ENCODE results near the gene NAB2. TPM values are rescaled to one million over a fixed set of nuclear protein-coding genes. Genes with fewer than 3 reads are reported as not detected.

The NAB2 gene
- total RNA-seq, 4 donors from 2014 or later: 7.4 to 17.0 (median 10.3) TPM

GRCh38 chr12:57101892-57102695, 13.2 kb downstream of the NAB2 start:
- peaks cover 0 to 83% (median 0%) of the 10 kb centered on the region in 3 donors for H3K36me3 ChIP-seq
- H3K4me3 ChIP-seq: no peak overlapping the region
- no peaks in the 10 kb centered on the region for H3K27me3 ChIP-seq
- DNase-seq: peak in 2 of 3 donors; percentile 77 to 80
- H3K9me3 ChIP-seq: no peaks in the 10 kb centered on the region
- H3K4me1 ChIP-seq: peaks cover 0 to 43% (median 0%) of the 10 kb centered on the region in 4 donors
- peak overlapping the region in 3 of 4 donors; percentile 39 to 86 (median 75) for H3K27ac ChIP-seq
- no peak for TF ChIP-seq CTCF (IDR thresholded peaks at IDR 0.05)
- TF ChIP-seq POLR2A (IDR thresholded peaks at IDR 0.05): no peak

GRCh38 chr12:57103856-57104255, 14.9 kb downstream of the NAB2 start:
- TF ChIP-seq POLR2A (IDR thresholded peaks at IDR 0.05): no peak
- no peak for TF ChIP-seq CTCF (IDR thresholded peaks at IDR 0.05)
- Histone ChIP-seq H3K27ac (peak overlapping the region in 1 of 4 donors; percentile 0), H3K4me1 (peaks cover 0 to 61% (median 0%) of the 10 kb centered on the region in 4 donors), H3K9me3 (no peaks in the 10 kb centered on the region), H3K36me3 (peaks cover 0 to 80% (median 0%) of the 10 kb centered on the region in 3 donors), H3K27me3 (no peaks in the 10 kb centered on the region), H3K4me3 (no peak overlapping the region)
- DNase-seq: no peak

GRCh38 chr12:57104292-57104910, 15.5 kb downstream of the NAB2 start:
- H3K4me3 ChIP-seq: no peak overlapping the region
- peaks cover 0 to 75% (median 0%) of the 10 kb centered on the region in 3 donors for H3K36me3 ChIP-seq
- peaks cover 0 to 66% (median 1%) of the 10 kb centered on the region in 4 donors for H3K4me1 ChIP-seq
- TF ChIP-seq CTCF (IDR thresholded peaks at IDR 0.05) (no peak), POLR2A (IDR thresholded peaks at IDR 0.05) (no peak)
- no peaks in the 10 kb centered on the region for H3K9me3 ChIP-seq
- H3K27ac ChIP-seq: peak overlapping the region in 1 of 4 donors; percentile 0
- DNase-seq: no peak
- H3K27me3 ChIP-seq: no peaks in the 10 kb centered on the region

GRCh38 chr12:57105011-57105753, 16.3 kb downstream of the NAB2 start:
- TF ChIP-seq CTCF (IDR thresholded peaks at IDR 0.05) (no peak), POLR2A (IDR thresholded peaks at IDR 0.05) (no peak)
- Histone ChIP-seq H3K36me3 (peaks cover 0 to 67% (median 0%) of the 10 kb centered on the region in 3 donors), H3K27ac (peak overlapping the region in 1 of 4 donors; percentile 65), H3K4me3 (no peak overlapping the region), H3K4me1 (peaks cover 0 to 72% (median 5%) of the 10 kb centered on the region in 4 donors), H3K27me3 (no peaks in the 10 kb centered on the region), H3K9me3 (no peaks in the 10 kb centered on the region)
- no peak for DNase-seq

GRCh38 chr12:57106021-57106708, 17.3 kb downstream of the NAB2 start:
- TF ChIP-seq POLR2A (IDR thresholded peaks at IDR 0.05) (no peak), CTCF (IDR thresholded peaks at IDR 0.05) (no peak)
- H3K9me3 ChIP-seq: no peaks in the 10 kb centered on the region
- H3K4me3 ChIP-seq: peak overlapping the region in 1 of 4 donors; percentile 10
- H3K36me3 ChIP-seq: peaks cover 0 to 61% (median 0%) of the 10 kb centered on the region in 3 donors
- peak in 1 of 3 donors; percentile 74 for DNase-seq
- peak overlapping the region in 1 of 4 donors; percentile 65 for H3K27ac ChIP-seq
- H3K27me3 ChIP-seq: no peaks in the 10 kb centered on the region
- peaks cover 0 to 64% (median 5%) of the 10 kb centered on the region in 4 donors for H3K4me1 ChIP-seq
